ENCODE results near the gene HBE1. TPM values are rescaled to one million over a fixed set of nuclear protein-coding genes. Genes with fewer than 3 reads are reported as not detected.
A peak's percentile ranks its signal among the peaks of the same experiment; 100 is the strongest.
"Not testable (repeated sequence)": the region's sequence is repeated elsewhere in the genome, so short reads cannot be mapped to it uniquely, and the experiment has no call there.

The HBE1 gene
- 0.08 TPM for polyA plus RNA-seq (2013, experiment 1 of 2)
- 0.15 TPM for polyA plus RNA-seq (2013, experiment 2 of 2)

GRCh38 chr11:5269715-5270147, at the start of gene HBE1:
Gene HBE1, minus strand, starts transcription at chr11:5269945. Its CDS starts 55 bp downstream, at chr11:5269890.
- Histone ChIP-seq H2BK5ac (ENCODE audit: low read length) (no peak within 1 kb of the TSS), H4K5ac (ENCODE audit: low read length) (no peak within 1 kb of the TSS), H3K4me2 (ENCODE audit: low read length) (no peak within 1 kb of the TSS), H4K8ac (ENCODE audit: low read depth, low read length) (no peak within 1 kb of the TSS), H3K79me1 (ENCODE audit: low read length) (no peaks in the 10 kb centered on the region), H3K79me2 (ENCODE audit: control insufficient read depth, insufficient read depth, low read length) (no peaks in the 10 kb centered on the region), H3K27ac (ENCODE audit: low read depth, low read length) (no peak within 1 kb of the TSS), H2BK120ac (ENCODE audit: low read depth, low read length) (no peak within 1 kb of the TSS), H3K56ac (ENCODE audit: low read length) (no peak within 1 kb of the TSS), H3K18ac (ENCODE audit: low read length) (no peak within 1 kb of the TSS), H3K4me3 (ENCODE audit: low read length) (no peak within 1 kb of the TSS), H3K27me3 (ENCODE audit: insufficient read depth, low read length, poor library complexity) (no peaks in the 10 kb centered on the region), H2BK15ac (replicated peaks; ENCODE audit: low read depth) (no peak within 1 kb of the TSS), H3K4me1 (ENCODE audit: control insufficient read depth, low read depth, low read length) (no peaks in the 10 kb centered on the region), H3K4ac (ENCODE audit: low read depth, low read length) (no peak within 1 kb of the TSS), H3K23ac (ENCODE audit: low read length) (no peak within 1 kb of the TSS), H2AK5ac (ENCODE audit: low read length) (no peak within 1 kb of the TSS), H3K36me3 (ENCODE audit: control insufficient read depth, insufficient read depth, low read length) (no peaks in the 10 kb centered on the region), H3K9ac (ENCODE audit: low read length) (no peak within 1 kb of the TSS)
- DNase-seq, result no peak
- WGBS (ENCODE audit: extremely low coverage, insufficient coverage, low lambda C conversion rate), result no CpG with 5 or more reads among the region's 4 CpGs

DNA sequence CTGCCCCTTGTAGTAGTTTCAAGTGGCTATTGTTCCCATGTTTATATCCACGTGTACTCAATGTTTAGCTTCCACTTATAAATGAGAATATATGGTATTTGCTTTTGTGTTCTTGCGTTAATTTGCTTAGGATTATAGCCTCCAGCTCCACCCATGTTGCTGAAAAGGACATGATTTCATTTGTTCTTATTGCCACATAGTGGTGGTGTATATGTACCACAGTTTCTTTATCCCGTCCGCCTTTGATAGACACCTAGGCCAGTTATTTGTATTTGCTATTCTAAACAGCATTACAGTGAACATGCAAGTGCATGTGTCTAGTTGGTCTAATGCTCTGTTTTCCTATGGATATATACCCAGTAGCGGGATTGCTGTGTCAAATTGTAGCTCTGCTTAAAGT, 47.5 kb upstream of the HBE1 start:
- H3K4me1 ChIP-seq (ENCODE audit: control insufficient read depth, low read depth, low read length), result no peaks in the 10 kb centered on the region
- no peak overlapping the region for H3K4me3 ChIP-seq (ENCODE audit: low read length)
- no peak overlapping the region for H4K8ac ChIP-seq (ENCODE audit: low read depth, low read length)
- DNase-seq, result no peak
- no peak overlapping the region for H2BK120ac ChIP-seq (ENCODE audit: low read depth, low read length)
- H3K4ac ChIP-seq (ENCODE audit: low read depth, low read length), result no peak overlapping the region
- H3K18ac ChIP-seq (ENCODE audit: low read length), result no peak overlapping the region
- no peaks in the 10 kb centered on the region for H3K79me1 ChIP-seq (ENCODE audit: low read length)
- H2BK15ac ChIP-seq (replicated peaks; ENCODE audit: low read depth), result no peak overlapping the region
- H3K79me2 ChIP-seq (ENCODE audit: control insufficient read depth, insufficient read depth, low read length), result no peaks in the 10 kb centered on the region
- H3K56ac ChIP-seq (ENCODE audit: low read length), result no peak overlapping the region
- H2BK5ac ChIP-seq (ENCODE audit: low read length), result no peak overlapping the region
- no peak overlapping the region for H3K4me2 ChIP-seq (ENCODE audit: low read length)
- WGBS (ENCODE audit: extremely low coverage, insufficient coverage, low lambda C conversion rate), result no CpG with 5 or more reads among the region's 5 CpGs
- no peak overlapping the region for H3K23ac ChIP-seq (ENCODE audit: low read length)
- no peaks in the 10 kb centered on the region for H3K27me3 ChIP-seq (ENCODE audit: insufficient read depth, low read length, poor library complexity)
- H3K36me3 ChIP-seq (ENCODE audit: control insufficient read depth, insufficient read depth, low read length), result no peaks in the 10 kb centered on the region
- H4K5ac ChIP-seq (ENCODE audit: low read length), result no peak overlapping the region
- H2AK5ac ChIP-seq (ENCODE audit: low read length), result no peak overlapping the region
- no peak overlapping the region for H3K9ac ChIP-seq (ENCODE audit: low read length)
- no peak overlapping the region for H3K27ac ChIP-seq (ENCODE audit: low read depth, low read length)

DNA sequence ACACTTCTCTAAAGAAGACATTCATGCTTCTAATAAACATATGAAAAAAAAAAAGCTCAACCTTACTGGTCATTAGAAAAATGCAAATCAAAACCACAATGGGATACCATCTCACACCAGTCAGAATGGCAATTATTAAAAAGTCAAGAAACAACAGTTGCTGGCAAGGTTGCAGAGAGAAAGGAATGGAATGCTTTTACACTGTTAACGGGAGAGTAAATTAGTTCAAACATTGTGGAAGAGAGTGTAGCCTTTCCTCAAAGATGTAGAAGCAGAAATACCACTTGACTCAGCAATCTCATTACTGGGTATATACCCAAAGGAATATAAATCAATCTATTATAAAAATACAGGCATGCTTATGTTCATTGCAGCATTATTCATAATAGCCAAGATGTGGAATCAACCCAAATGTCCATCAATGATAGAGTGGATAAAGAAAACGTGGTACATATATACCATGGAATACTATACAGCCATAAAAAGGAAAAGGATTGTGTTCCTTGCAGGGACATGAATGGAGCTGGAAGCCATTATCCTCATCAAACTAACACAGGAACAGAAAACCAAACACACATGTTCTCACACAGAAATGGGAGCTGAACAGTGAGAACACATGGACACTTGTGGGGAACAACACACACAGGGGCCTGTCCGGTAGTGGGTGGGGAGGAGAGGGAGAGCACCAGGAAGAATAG, 43.7 kb upstream of the HBE1 start:
- not testable (repeated sequence) for H4K5ac ChIP-seq (ENCODE audit: low read length); H2AK5ac ChIP-seq (ENCODE audit: low read length); H2BK15ac ChIP-seq (replicated peaks; ENCODE audit: low read depth); H3K4ac ChIP-seq (ENCODE audit: low read depth, low read length); H2BK5ac ChIP-seq (ENCODE audit: low read length); H3K36me3 ChIP-seq (ENCODE audit: control insufficient read depth, insufficient read depth, low read length); H3K18ac ChIP-seq (ENCODE audit: low read length); H3K79me1 ChIP-seq (ENCODE audit: low read length); H3K27ac ChIP-seq (ENCODE audit: low read depth, low read length); H3K4me3 ChIP-seq (ENCODE audit: low read length); H4K8ac ChIP-seq (ENCODE audit: low read depth, low read length); H3K9ac ChIP-seq (ENCODE audit: low read length); H3K56ac ChIP-seq (ENCODE audit: low read length); H2BK120ac ChIP-seq (ENCODE audit: low read depth, low read length); H3K4me2 ChIP-seq (ENCODE audit: low read length); H3K27me3 ChIP-seq (ENCODE audit: insufficient read depth, low read length, poor library complexity); H3K79me2 ChIP-seq (ENCODE audit: control insufficient read depth, insufficient read depth, low read length); DNase-seq; H3K4me1 ChIP-seq (ENCODE audit: control insufficient read depth, low read depth, low read length); H3K23ac ChIP-seq (ENCODE audit: low read length)
- no CpG with 5 or more reads among the region's 3 CpGs for WGBS (ENCODE audit: extremely low coverage, insufficient coverage, low lambda C conversion rate)

DNA sequence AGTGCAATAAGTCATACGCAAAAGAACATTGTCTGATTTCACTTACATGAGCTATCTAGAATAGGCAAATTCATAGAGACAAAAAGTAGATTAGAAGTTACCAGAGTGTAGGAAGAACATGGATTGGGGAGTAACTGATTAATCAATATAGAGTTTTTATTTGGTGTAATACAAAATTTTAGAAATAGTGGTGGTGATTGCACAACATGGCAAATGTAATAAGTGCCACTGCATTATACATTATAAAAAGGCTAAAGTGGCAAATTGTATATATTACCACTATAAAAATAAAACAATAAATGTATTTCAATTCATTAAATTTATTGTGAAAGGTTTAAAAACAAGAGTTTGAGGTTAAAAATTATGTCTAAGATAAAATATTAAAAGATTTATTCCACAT, 40.7 kb upstream of the HBE1 start:
- Histone ChIP-seq H3K23ac (ENCODE audit: low read length) (no peak overlapping the region), H4K5ac (ENCODE audit: low read length) (no peak overlapping the region), H3K9ac (ENCODE audit: low read length) (no peak overlapping the region), H2AK5ac (ENCODE audit: low read length) (no peak overlapping the region), H3K4ac (ENCODE audit: low read depth, low read length) (no peak overlapping the region), H3K79me1 (ENCODE audit: low read length) (no peaks in the 10 kb centered on the region), H3K56ac (ENCODE audit: low read length) (no peak overlapping the region), H2BK5ac (ENCODE audit: low read length) (no peak overlapping the region), H3K27me3 (ENCODE audit: insufficient read depth, low read length, poor library complexity) (no peaks in the 10 kb centered on the region), H4K8ac (ENCODE audit: low read depth, low read length) (no peak overlapping the region), H3K18ac (ENCODE audit: low read length) (no peak overlapping the region), H3K4me1 (ENCODE audit: control insufficient read depth, low read depth, low read length) (no peaks in the 10 kb centered on the region), H3K79me2 (ENCODE audit: control insufficient read depth, insufficient read depth, low read length) (no peaks in the 10 kb centered on the region), H2BK120ac (ENCODE audit: low read depth, low read length) (no peak overlapping the region), H3K4me3 (ENCODE audit: low read length) (no peak overlapping the region), H3K27ac (ENCODE audit: low read depth, low read length) (no peak overlapping the region), H3K36me3 (ENCODE audit: control insufficient read depth, insufficient read depth, low read length) (no peaks in the 10 kb centered on the region), H3K4me2 (ENCODE audit: low read length) (no peak overlapping the region), H2BK15ac (replicated peaks; ENCODE audit: low read depth) (no peak overlapping the region)
- no peak for DNase-seq
- WGBS (ENCODE audit: extremely low coverage, insufficient coverage, low lambda C conversion rate), result no CpG with 5 or more reads among the region's 1 CpG

- Histone ChIP-seq H3K36me3 (ENCODE audit: control insufficient read depth, insufficient read depth, low read length) (no peaks in the 10 kb centered on the region), H3K27ac (ENCODE audit: low read depth, low read length) (no peak overlapping the region), H2BK15ac (replicated peaks; ENCODE audit: low read depth) (no peak overlapping the region), H3K79me2 (ENCODE audit: control insufficient read depth, insufficient read depth, low read length) (no peaks in the 10 kb centered on the region), H3K18ac (ENCODE audit: low read length) (no peak overlapping the region), H3K9ac (ENCODE audit: low read length) (no peak overlapping the region), H2BK120ac (ENCODE audit: low read depth, low read length) (no peak overlapping the region), H3K4ac (ENCODE audit: low read depth, low read length) (no peak overlapping the region), H4K8ac (ENCODE audit: low read depth, low read length) (no peak overlapping the region), H3K56ac (ENCODE audit: low read length) (no peak overlapping the region), H3K4me1 (ENCODE audit: control insufficient read depth, low read depth, low read length) (no peaks in the 10 kb centered on the region), H3K27me3 (ENCODE audit: insufficient read depth, low read length, poor library complexity) (no peaks in the 10 kb centered on the region), H3K4me2 (ENCODE audit: low read length) (no peak overlapping the region), H3K23ac (ENCODE audit: low read length) (no peak overlapping the region), H3K79me1 (ENCODE audit: low read length) (no peaks in the 10 kb centered on the region), H3K4me3 (ENCODE audit: low read length) (no peak overlapping the region), H2BK5ac (ENCODE audit: low read length) (no peak overlapping the region), H4K5ac (ENCODE audit: low read length) (no peak overlapping the region), H2AK5ac (ENCODE audit: low read length) (no peak overlapping the region)
- no CpG with 5 or more reads among the region's 2 CpGs for WGBS (ENCODE audit: extremely low coverage, insufficient coverage, low lambda C conversion rate)
- peak; percentile 7 for DNase-seq
Measured at GRCh38 chr11:5307256-5308019, 37.7 kb upstream of the HBE1 start.
